ENCODE data around the gene ZNF554. TPM values are rescaled to one million over a fixed set of nuclear protein-coding genes. Genes with fewer than 3 reads are reported as not detected.
A peak's percentile ranks its signal among the peaks of the same experiment; 100 is the strongest.

The ZNF554 gene
- total RNA-seq, 1 experiment from 2014 or later: 3.3 TPM

DNA sequence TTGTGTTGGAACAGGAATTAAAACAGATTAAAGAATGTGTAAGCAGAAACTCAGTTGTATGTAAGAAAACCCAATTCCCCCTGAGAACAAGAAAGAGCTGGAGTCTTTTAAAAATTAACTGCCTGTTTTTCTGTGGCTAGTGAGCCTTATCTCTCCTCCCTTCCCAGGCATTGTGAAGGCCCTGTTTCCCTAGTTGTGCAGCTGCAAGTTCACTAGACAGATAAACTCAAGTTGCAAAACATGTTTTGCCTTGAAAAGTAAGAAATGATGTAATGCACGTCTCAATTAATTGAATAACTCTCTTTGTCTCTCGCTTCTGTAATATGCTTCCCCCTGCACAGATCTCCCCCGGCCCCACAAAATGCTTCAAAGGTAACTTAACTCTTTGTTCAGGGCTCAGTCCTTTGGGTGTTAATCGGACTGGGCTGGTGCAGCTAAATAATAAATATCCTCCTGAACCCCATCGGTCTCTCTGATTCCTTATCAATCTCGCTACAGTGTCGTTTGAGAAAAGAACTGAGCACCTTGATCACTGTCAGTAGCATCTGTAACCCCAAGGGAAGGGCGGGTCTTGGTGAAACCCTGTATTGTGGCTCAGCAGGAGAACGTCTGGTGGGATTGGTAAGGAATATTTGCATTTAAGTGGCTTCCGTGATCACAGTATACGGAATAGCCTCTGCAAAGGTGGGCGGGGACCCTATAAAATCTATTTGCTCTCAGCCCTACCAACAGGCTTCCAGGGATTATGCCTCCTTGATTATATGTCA is 45.8 kb downstream of the ZNF554 start:
- Histone ChIP-seq H3K9me3 (ENCODE audit: insufficient read depth, low read depth) (no peaks in the 10 kb centered on the region), H3K79me2 (ENCODE audit: low read depth) (no peaks in the 10 kb centered on the region), H3F3A (ENCODE audit: insufficient read depth, low read depth) (no peaks in the 10 kb centered on the region), H4K20me1 (ENCODE audit: insufficient read depth) (no peaks in the 10 kb centered on the region), H3K36me3 (ENCODE audit: low read depth) (no peaks in the 10 kb centered on the region), H3K4me2 (no peak overlapping the region), H3K4me3 (no peak overlapping the region), H2AFZ (no peak overlapping the region), H3K27me3 (ENCODE audit: insufficient read depth, low read depth) (no peaks in the 10 kb centered on the region; the same call in 1 of the 2 replicates), H3K4me1 (replicated peaks; ENCODE audit: insufficient read depth) (no peaks in the 10 kb centered on the region), H3K9me2 (ENCODE audit: insufficient read depth) (no peaks in the 10 kb centered on the region), H3K27ac (no peak overlapping the region)
- no peak for TF ChIP-seq EZH2 (IDR thresholded peaks at IDR 0.05; ENCODE audit: low read depth)
- TF ChIP-seq, protein P1, sequence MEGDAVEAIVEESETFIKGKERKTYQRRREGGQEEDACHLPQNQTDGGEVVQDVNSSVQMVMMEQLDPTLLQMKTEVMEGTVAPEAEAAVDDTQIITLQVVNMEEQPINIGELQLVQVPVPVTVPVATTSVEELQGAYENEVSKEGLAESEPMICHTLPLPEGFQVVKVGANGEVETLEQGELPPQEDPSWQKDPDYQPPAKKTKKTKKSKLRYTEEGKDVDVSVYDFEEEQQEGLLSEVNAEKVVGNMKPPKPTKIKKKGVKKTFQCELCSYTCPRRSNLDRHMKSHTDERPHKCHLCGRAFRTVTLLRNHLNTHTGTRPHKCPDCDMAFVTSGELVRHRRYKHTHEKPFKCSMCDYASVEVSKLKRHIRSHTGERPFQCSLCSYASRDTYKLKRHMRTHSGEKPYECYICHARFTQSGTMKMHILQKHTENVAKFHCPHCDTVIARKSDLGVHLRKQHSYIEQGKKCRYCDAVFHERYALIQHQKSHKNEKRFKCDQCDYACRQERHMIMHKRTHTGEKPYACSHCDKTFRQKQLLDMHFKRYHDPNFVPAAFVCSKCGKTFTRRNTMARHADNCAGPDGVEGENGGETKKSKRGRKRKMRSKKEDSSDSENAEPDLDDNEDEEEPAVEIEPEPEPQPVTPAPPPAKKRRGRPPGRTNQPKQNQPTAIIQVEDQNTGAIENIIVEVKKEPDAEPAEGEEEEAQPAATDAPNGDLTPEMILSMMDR (conservative IDR thresholded peaks at IDR 0.05): no peak
- intact Hi-C loops (cut with micrococcal nuclease; ENCODE audit: unreplicated experiment): no loop called here
- ChIA-PET POLR2A (ENCODE audit: unreplicated experiment) (no interaction called here), CTCF (no interaction called here)
- BruUV-seq (replicated peaks): no TSS peak
- no peak for DNase-seq

DNA sequence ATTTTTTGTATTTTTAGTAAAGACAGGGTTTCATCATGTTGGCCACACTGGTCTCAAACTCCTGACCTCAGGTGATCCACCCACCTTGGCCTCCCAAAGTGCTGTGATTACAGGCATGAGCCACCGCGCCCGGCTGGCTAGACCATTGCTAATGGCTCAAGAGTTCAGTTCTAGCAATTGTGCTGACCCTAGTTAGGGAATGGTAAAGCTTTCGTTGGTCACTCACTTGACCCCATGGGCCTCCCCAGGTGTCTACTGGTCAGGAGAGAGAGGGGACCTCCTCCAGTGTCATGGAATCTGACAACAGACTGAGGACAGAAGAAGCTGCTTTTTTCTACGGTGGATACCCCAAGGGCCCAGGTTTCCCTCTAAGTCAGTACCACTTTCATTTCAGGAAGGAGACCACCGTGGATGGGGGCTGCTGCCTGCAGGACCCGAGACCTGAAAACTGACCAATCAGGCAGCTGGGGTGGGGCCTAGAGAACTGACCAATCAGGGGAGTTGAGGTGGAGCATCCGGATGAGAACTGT is 46.9 kb downstream of the ZNF554 start:
- H2AFZ ChIP-seq: no peak overlapping the region
- TF ChIP-seq, protein P1 (conservative IDR thresholded peaks at IDR 0.05): no peak
- TF ChIP-seq EZH2 (IDR thresholded peaks at IDR 0.05; ENCODE audit: low read depth): no peak
- BruUV-seq (replicated peaks): no TSS peak
- CTCF ChIA-PET: no interaction called here
- DNase-seq: no peak
- no peak overlapping the region for H3K4me3 ChIP-seq
- no peak overlapping the region for H3K4me2 ChIP-seq
- POLR2A ChIA-PET (ENCODE audit: unreplicated experiment): no interaction called here
- H4K20me1 ChIP-seq (ENCODE audit: insufficient read depth): no peaks in the 10 kb centered on the region
- no peaks in the 10 kb centered on the region for H3F3A ChIP-seq (ENCODE audit: insufficient read depth, low read depth)
- intact Hi-C loops (cut with micrococcal nuclease; ENCODE audit: unreplicated experiment): no loop called here
- H3K79me2 ChIP-seq (ENCODE audit: low read depth): no peaks in the 10 kb centered on the region
- no peaks in the 10 kb centered on the region for H3K4me1 ChIP-seq (replicated peaks; ENCODE audit: insufficient read depth)
- H3K27ac ChIP-seq: no peak overlapping the region
- H3K9me3 ChIP-seq (ENCODE audit: insufficient read depth, low read depth): no peaks in the 10 kb centered on the region
- H3K27me3 ChIP-seq (ENCODE audit: insufficient read depth, low read depth): no peaks in the 10 kb centered on the region; the same call in 1 of the 2 replicates
- H3K36me3 ChIP-seq (ENCODE audit: low read depth): no peaks in the 10 kb centered on the region
- H3K9me2 ChIP-seq (ENCODE audit: insufficient read depth): no peaks in the 10 kb centered on the region

DNA sequence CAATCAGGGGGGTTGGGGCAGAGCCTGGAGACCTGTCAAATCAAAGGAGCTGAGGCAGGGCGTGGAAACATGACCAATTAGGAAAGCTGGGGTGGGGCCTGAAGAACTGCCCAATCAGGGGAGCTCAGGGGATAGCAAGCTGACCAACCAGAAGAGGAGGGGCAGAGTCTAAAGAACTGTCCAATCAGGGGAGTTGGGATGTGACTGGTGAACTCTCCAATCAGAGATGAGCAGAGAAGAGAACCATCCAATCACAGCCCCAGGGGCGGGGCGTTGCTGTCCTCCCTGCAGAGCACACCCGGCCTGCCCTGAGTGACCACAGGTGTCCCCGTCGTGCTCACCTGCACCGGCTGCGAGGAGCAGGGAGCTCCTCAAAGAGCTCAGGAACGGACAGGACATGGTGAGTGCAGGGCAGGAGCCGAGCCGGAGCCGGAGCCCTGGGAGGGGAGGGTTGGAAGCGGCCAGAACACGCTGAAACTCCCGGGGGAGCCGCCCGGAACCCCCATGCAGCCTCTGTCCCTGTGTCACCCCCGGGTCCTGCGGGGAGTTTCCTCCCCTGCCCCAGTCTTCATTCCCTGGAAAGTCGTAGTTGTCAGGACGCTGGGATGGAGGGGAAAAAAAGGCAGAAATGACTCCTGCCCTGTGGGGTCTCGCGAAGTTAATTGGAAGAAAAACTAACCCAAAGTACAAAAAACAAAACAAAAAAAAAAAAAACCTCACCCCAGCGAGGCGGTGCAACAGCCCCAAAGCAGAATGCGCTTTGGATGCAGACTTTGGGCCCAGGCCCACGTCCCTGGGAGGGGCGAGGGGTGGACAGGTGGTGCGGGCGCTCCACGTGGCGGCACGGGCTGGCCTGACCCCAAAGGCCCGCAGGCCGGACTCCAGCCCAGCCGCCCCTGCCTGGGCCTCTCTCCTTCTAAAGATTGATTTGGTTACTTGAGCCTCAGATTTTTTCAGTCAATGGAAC is 47.6 kb downstream of the ZNF554 start, which contains the start of gene ZNF556:
Gene ZNF556, plus strand, starts transcription at position 311 of the 967 bp plus-strand sequence. Its CDS starts 87 bp downstream, at position 398.
- H3K9me2 ChIP-seq (ENCODE audit: insufficient read depth): no peaks in the 10 kb centered on the region
- DNase-seq: peak; percentile 2 to 76
- H3K9me3 ChIP-seq (ENCODE audit: insufficient read depth, low read depth): no peaks in the 10 kb centered on the region
- no peaks in the 10 kb centered on the region for H4K20me1 ChIP-seq (ENCODE audit: insufficient read depth)
- TF ChIP-seq, protein P1 (conservative IDR thresholded peaks at IDR 0.05): no peak
- TF ChIP-seq EZH2 (IDR thresholded peaks at IDR 0.05; ENCODE audit: low read depth): no peak
- intact Hi-C loops (cut with micrococcal nuclease; ENCODE audit: unreplicated experiment): no loop called here
- ChIA-PET CTCF (no interaction called here), POLR2A (ENCODE audit: unreplicated experiment) (no interaction called here)
- H2AFZ ChIP-seq: no peak within 1 kb of the TSS
- H3K4me3 ChIP-seq: no peak within 1 kb of the TSS
- H3K27ac ChIP-seq: no peak within 1 kb of the TSS
- H3K36me3 ChIP-seq (ENCODE audit: low read depth): no peaks in the 10 kb centered on the region
- H3K4me1 ChIP-seq (replicated peaks; ENCODE audit: insufficient read depth): no peaks in the 10 kb centered on the region
- BruUV-seq (replicated peaks): no TSS peak
- no peak within 1 kb of the TSS for H3K4me2 ChIP-seq
- H3K79me2 ChIP-seq (ENCODE audit: low read depth): no peaks in the 10 kb centered on the region
- no peaks in the 10 kb centered on the region for H3F3A ChIP-seq (ENCODE audit: insufficient read depth, low read depth)
- H3K27me3 ChIP-seq (ENCODE audit: insufficient read depth, low read depth): no peaks in the 10 kb centered on the region; the same call in 1 of the 2 replicates

All from PC-9 (cell line).